Measurements from ENCODE around the gene PLCXD1.
"Not testable (repeated sequence)": the region's sequence is repeated elsewhere in the genome, so short reads cannot be mapped to it uniquely, and the experiment has no call there.

Gene PLCXD1

GRCh38 chrX:351324-351641, 70.1 kb downstream of the PLCXD1 start:
- DNase-seq (ENCODE audit: low read depth): not testable (repeated sequence)

- DNase-seq (ENCODE audit: low read depth): no peak
Observed at GRCh38 chrX:351736-352135, 70.6 kb downstream of the PLCXD1 start.

- DNase-seq (ENCODE audit: low read depth): no peak
Observed at GRCh38 chrX:352181-352580, 71.0 kb downstream of the PLCXD1 start.

- no peak for DNase-seq (ENCODE audit: low read depth)
Observed at GRCh38 chrX:352582-353314, 71.6 kb downstream of the PLCXD1 start.

Measured in GM04504 (cell line).